MM.1S (cell line): ENCODE measurements around the gene ANGEL2.

Experiments
- DNase-seq: peaks from one replicate; pipeline ENCODE4 v3.0.0-alpha.2; 2015
- H2AFZ ChIP-seq: fragments of 300-600 bp; sonication (generic); 2 replicates; pipeline ENCODE4 v1.6.0; 2016; ENCODE audit warnings: antibody characterized with exemption, low read length
- H3F3A ChIP-seq: fragments of 300-600 bp; sonication (generic); 2 replicates; pipeline ENCODE4 v1.6.1; 2016; ENCODE audit warnings: mild to moderate bottlenecking, antibody characterized with exemption, low read length, moderate library complexity, mixed read lengths; ENCODE audit not compliant: insufficient read depth
- H3K27ac ChIP-seq: fragments of 300-600 bp; sonication (generic); 2 replicates; pipeline ENCODE4 v1.5.1; 2016; ENCODE audit warnings: mild to moderate bottlenecking, low read length
- H3K27me3 ChIP-seq: fragments of 300-600 bp; sonication (generic); replicated peaks from 2 replicates; pipeline ENCODE4 v1.6.0; 2016; ENCODE audit warnings: low read length; ENCODE audit not compliant: insufficient read depth
- H3K36me3 ChIP-seq: fragments of 300-600 bp; sonication (generic); replicated peaks from 2 replicates; pipeline ENCODE4 v1.6.1; 2016; ENCODE audit warnings: mild to moderate bottlenecking, low read length, mixed read lengths; ENCODE audit not compliant: insufficient read depth
- H3K4me1 ChIP-seq: fragments of 300-600 bp; sonication (generic); 2 replicates; pipeline ENCODE4 v1.6.1; 2016; ENCODE audit warnings: low read length, mixed read lengths
- H3K4me2 ChIP-seq: fragments of 300-600 bp; sonication (generic); 2 replicates; pipeline ENCODE4 v1.6.0; 2016; ENCODE audit warnings: low read depth, low read length
- H3K4me3 ChIP-seq: fragments of 300-600 bp; sonication (generic); 2 replicates; pipeline ENCODE4 v1.5.1; 2016; ENCODE audit warnings: low read length, mixed read lengths
- H3K79me2 ChIP-seq: fragments of 300-600 bp; sonication (generic); 2 replicates; pipeline ENCODE4 v1.6.1; 2016; ENCODE audit warnings: mixed run types, low read length, mixed read lengths
- H3K9ac ChIP-seq: fragments of 300-600 bp; sonication (generic); 2 replicates; pipeline ENCODE4 v1.6.1; 2016; ENCODE audit warnings: low read length, mixed read lengths
- H3K9me2 ChIP-seq: fragments of 300-600 bp; sonication (generic); replicated peaks from 2 replicates; pipeline ENCODE4 v1.6.1; 2016; ENCODE audit warnings: mild to moderate bottlenecking, low read length, mixed read lengths; ENCODE audit not compliant: insufficient read depth
- H3K9me3 ChIP-seq: fragments of 300-600 bp; sonication (generic); replicated peaks from 2 replicates; pipeline ENCODE4 v1.6.1; 2016; ENCODE audit warnings: mild to moderate bottlenecking, low read length, mixed read lengths; ENCODE audit not compliant: insufficient read depth
- H4K20me1 ChIP-seq: fragments of 300-600 bp; sonication (generic); 2 replicates; pipeline ENCODE4 v1.6.1; 2016; ENCODE audit warnings: mild to moderate bottlenecking, low read length, moderate library complexity, mixed read lengths; ENCODE audit not compliant: insufficient read depth
- CTCF ChIP-seq: fragments of 300-600 bp; sonication (generic); IDR thresholded peaks from 2 replicates; pipeline ENCODE4 v1.5.1; 2016; ENCODE audit warnings: antibody characterized with exemption, low read length, mixed read lengths
- EZH2 ChIP-seq: fragments of 300-600 bp; sonication (generic); optimal IDR thresholded peaks from 2 replicates; pipeline ENCODE3; 2017; ENCODE audit warnings: low read depth, mild to moderate bottlenecking, antibody characterized with exemption, low read length, mixed read lengths
- EZH2phosphoT487 ChIP-seq: fragments of 300-600 bp; sonication (generic); IDR thresholded peaks from 2 replicates; pipeline ENCODE4 v1.6.1; 2018; ENCODE audit warnings: antibody characterized with exemption, low read length

Gene ANGEL2

GRCh38 chr1:212949771-212950170 is 65.9 kb downstream of the ANGEL2 start:
- TF ChIP-seq EZH2phosphoT487 = no peak
- TF ChIP-seq CTCF = no peak
- H3K36me3 ChIP-seq = no peaks in the 10 kb centered on the region
- no peaks in the 10 kb centered on the region for H3K27me3 ChIP-seq
- no peaks in the 10 kb centered on the region for H3K79me2 ChIP-seq
- peak overlapping the region; percentile 64 for H2AFZ ChIP-seq
- peak overlapping the region; percentile 61 for H3K4me3 ChIP-seq
- H3K4me2 ChIP-seq = peak overlapping the region; percentile 86
- H3K27ac ChIP-seq = no peak overlapping the region
- no peaks in the 10 kb centered on the region for H3K9me2 ChIP-seq
- H4K20me1 ChIP-seq = no peaks in the 10 kb centered on the region
- H3K4me1 ChIP-seq = peaks cover 29% of the 10 kb centered on the region
- peak overlapping the region; percentile 31; the same call in 1 of the 2 replicates for H3K9ac ChIP-seq
- H3F3A ChIP-seq = peaks cover 17% of the 10 kb centered on the region
- no peak for DNase-seq
- no peaks in the 10 kb centered on the region for H3K9me3 ChIP-seq

GRCh38 chr1:212946872-212947271 is 68.8 kb downstream of the ANGEL2 start:
- Histone ChIP-seq H3K27ac (peak overlapping the region; percentile 55; the same call in 1 of the 2 replicates), H2AFZ (no peak overlapping the region), H3K9me3 (no peaks in the 10 kb centered on the region), H3F3A (peaks cover 27% of the 10 kb centered on the region), H3K4me1 (peaks cover 46% of the 10 kb centered on the region), H3K9me2 (no peaks in the 10 kb centered on the region), H3K4me2 (peak overlapping the region; percentile 53), H3K27me3 (no peaks in the 10 kb centered on the region), H3K4me3 (no peak overlapping the region; the same call in 1 of the 2 replicates), H3K36me3 (no peaks in the 10 kb centered on the region), H3K79me2 (no peaks in the 10 kb centered on the region), H3K9ac (no peak overlapping the region; the same call in 1 of the 2 replicates), H4K20me1 (no peaks in the 10 kb centered on the region)
- peak; percentile 51 for DNase-seq
- TF ChIP-seq CTCF (no peak), EZH2phosphoT487 (no peak), EZH2 (no peak)

GRCh38 chr1:212945463-212946160 is 70.1 kb downstream of the ANGEL2 start:
- no peak for DNase-seq
- Histone ChIP-seq H3K9me2 (no peaks in the 10 kb centered on the region), H3K9ac (no peak overlapping the region), H3K79me2 (no peaks in the 10 kb centered on the region), H2AFZ (no peak overlapping the region), H3K27me3 (no peaks in the 10 kb centered on the region), H4K20me1 (no peaks in the 10 kb centered on the region), H3K36me3 (no peaks in the 10 kb centered on the region), H3K27ac (peak overlapping the region; percentile 55; the same call in 1 of the 2 replicates), H3K9me3 (no peaks in the 10 kb centered on the region), H3K4me2 (no peak overlapping the region), H3K4me1 (peaks cover 53% of the 10 kb centered on the region), H3F3A (peaks cover 27% of the 10 kb centered on the region), H3K4me3 (no peak overlapping the region)
- TF ChIP-seq CTCF (no peak), EZH2 (no peak), EZH2phosphoT487 (no peak)
